Endothelial cell of umbilical vein (primary cell): ENCODE data around the gene ICAM1. TPM values are rescaled to one million over a fixed set of nuclear protein-coding genes. Genes with fewer than 3 reads are reported as not detected.

Experiments used
- BruUV-seq: library from RNA; stranded (reverse); fragments of 400-500 nt; replicated peaks from 2 replicates; lab custom pipeline; 2021; lab: Mats Ljungman, UMichigan
- CTCF ChIA-PET: fragments of 300-600, 350-600 bp; sonication (Branson Sonifier 250); formaldehyde crosslinking; loops from one replicate; lab custom pipeline; 2021; ENCODE audit warnings: antibody characterized with exemption, inconsistent platforms; lab: Charles Lee
- POLR2A ChIA-PET: fragments of 300-600, 350-600 bp; sonication (Branson Sonifier 250); formaldehyde crosslinking; loops from one replicate; lab custom pipeline; 2021; ENCODE audit warnings: antibody characterized with exemption, inconsistent platforms; lab: Charles Lee
- DNase-seq: peaks from one replicate; pipeline ENCODE4 v3.0.0-alpha.2; 2011; ENCODE audit warnings: low read depth, low spot score
- FAIRE-seq: peaks from 2 replicates; lab custom pipeline; 2011; peaks lifted over from hg19 to GRCh38; lab: Jason Lieb, UNC
- H2AFZ ChIP-seq: 2 replicates; pipeline ENCODE4 v1.6.0; 2012; ENCODE audit warnings: low read depth, low read length, control low read depth, inconsistent platforms
- H3K27ac ChIP-seq: 2 replicates; pipeline ENCODE4 v1.5.1; 2011; ENCODE audit warnings: low read depth, mild to moderate bottlenecking, control low read depth, low read length, moderate library complexity; ENCODE audit not compliant: insufficient read depth
- H3K27me3 ChIP-seq, 2 experiments: 2 replicates each; pipeline versions ENCODE4 v1.6.0 to v1.6.1; 2011; ENCODE audit warnings: low read length in 2 of 2, mixed read lengths in 1 of 2; ENCODE audit not compliant: control insufficient read depth in 2 of 2, insufficient read depth in 2 of 2
- H3K36me3 ChIP-seq, 2 experiments: 2 replicates in 1 of 2; 3 replicates in 1 of 2; pipeline ENCODE4 v1.5.1; 2011; ENCODE audit warnings: low read length in 2 of 2, mild to moderate bottlenecking in 1 of 2, moderate library complexity in 1 of 2; ENCODE audit not compliant: control insufficient read depth in 2 of 2, insufficient read depth in 2 of 2; ENCODE audit errors: extremely low read depth in 1 of 2
- H3K4me1 ChIP-seq: 3 replicates; pipeline ENCODE4 v1.5.1; 2011; ENCODE audit warnings: mild to moderate bottlenecking, low read length; ENCODE audit not compliant: control insufficient read depth, insufficient read depth; ENCODE audit errors: extremely low read depth
- H3K4me2 ChIP-seq: 2 replicates; pipeline ENCODE4 v1.6.1; 2011; ENCODE audit warnings: low read length, control low read depth, mixed read lengths; ENCODE audit not compliant: insufficient read depth
- H3K4me3 ChIP-seq, 3 experiments: fragments of 200-600 bp in 1 of 3; sonication (generic), shearing (Covaris generic) in 1 of 3; replicated peaks in 1 of 3; 2 replicates each; pipeline ENCODE4 v1.5.1; 2011 to 2016; ENCODE audit warnings: control low read depth in 3 of 3, low read length in 3 of 3, mild to moderate bottlenecking in 2 of 3, inconsistent platforms in 1 of 3, low read depth in 1 of 3, moderate library complexity in 1 of 3; ENCODE audit not compliant: insufficient read depth in 1 of 3
- H3K79me2 ChIP-seq: 2 replicates; pipeline ENCODE4 v1.6.0; 2012; ENCODE audit warnings: low read length, inconsistent platforms; ENCODE audit not compliant: control insufficient read depth, insufficient read depth
- H3K9ac ChIP-seq: replicated peaks from 2 replicates; pipeline ENCODE3; 2011; ENCODE audit warnings: low read length, control low read depth; ENCODE audit not compliant: insufficient read depth; ENCODE audit errors: extremely low read depth
- H3K9me1 ChIP-seq: replicated peaks from 3 replicates; pipeline ENCODE4 v1.6.0; 2011; ENCODE audit warnings: mild to moderate bottlenecking, low read length; ENCODE audit not compliant: control insufficient read depth, insufficient read depth; ENCODE audit errors: extremely low read depth
- H3K9me3 ChIP-seq: replicated peaks from 2 replicates; pipeline ENCODE4 v1.5.1; 2012; ENCODE audit warnings: low read length, inconsistent platforms; ENCODE audit not compliant: control insufficient read depth, insufficient read depth
- H4K20me1 ChIP-seq: replicated peaks from 2 replicates; pipeline ENCODE3; 2011; ENCODE audit warnings: mild to moderate bottlenecking, low read length; ENCODE audit not compliant: control insufficient read depth, insufficient read depth; ENCODE audit errors: extremely low read depth
- CTCF ChIP-seq, 2 donors: IDR thresholded peaks; 1 replicate in 1 of 2; 2 replicates in 1 of 2; pipeline ENCODE4 v1.5.1; 2011; ENCODE audit warnings: low read length in 2 of 2, mild to moderate bottlenecking in 2 of 2, moderate library complexity in 2 of 2, control low read depth in 1 of 2, inconsistent platforms in 1 of 2, low read depth in 1 of 2; ENCODE audit not compliant: insufficient read depth in 1 of 2; ENCODE audit errors: extremely low read depth in 1 of 2
- EZH2 ChIP-seq: IDR thresholded peaks from 2 replicates; pipeline ENCODE4 v1.6.1; 2012; ENCODE audit warnings: borderline replicate concordance, low read depth, mild to moderate bottlenecking, moderate library complexity, low read length, inconsistent platforms; ENCODE audit not compliant: severe bottlenecking
- FOS ChIP-seq: IDR thresholded peaks from 2 replicates; pipeline ENCODE4 v1.6.1; 2011; ENCODE audit warnings: mild to moderate bottlenecking, low read length, moderate library complexity, borderline replicate concordance; ENCODE audit not compliant: insufficient read depth
- GATA2 ChIP-seq: IDR thresholded peaks from 2 replicates; pipeline ENCODE4 v1.7.0; 2011; ENCODE audit warnings: low read depth, mild to moderate bottlenecking, moderate library complexity, mixed read lengths, low read length; ENCODE audit not compliant: insufficient read length, insufficient read depth
- JUN ChIP-seq: IDR thresholded peaks from 2 replicates; pipeline ENCODE4 v1.6.1; 2011; ENCODE audit warnings: borderline replicate concordance, low read depth; ENCODE audit not compliant: insufficient read length, insufficient read depth
- MAX ChIP-seq: IDR thresholded peaks from 2 replicates; pipeline ENCODE4 v1.6.1; 2011; ENCODE audit not compliant: insufficient read depth, insufficient read length
- MYC ChIP-seq: IDR thresholded peaks from one replicate; pipeline ENCODE4 v1.6.1; 2011; ENCODE audit warnings: mild to moderate bottlenecking, low read depth, low read length
- POLR2A ChIP-seq: IDR thresholded peaks from 2 replicates; pipeline ENCODE4 v1.6.1; 2012; ENCODE audit warnings: low read depth, mild to moderate bottlenecking, control low read depth, low read length
- POLR2AphosphoS5 ChIP-seq: IDR thresholded peaks from 2 replicates; pipeline ENCODE4 v1.6.1; 2012; ENCODE audit warnings: low read depth, mild to moderate bottlenecking, control low read depth, low read length, moderate library complexity; ENCODE audit not compliant: insufficient read depth
- dilution Hi-C: fragments of 300-500 bp; cut with MboI; formaldehyde crosslinking; loops from one replicate; pipeline ENCODE4 v1.15.0; 2019; ENCODE audit warnings: low sequenced_read_pairs; ENCODE audit not compliant: extremely low pct_ligation_motif_present
- intact Hi-C: fragments of 100-400 bp; cut with micrococcal nuclease; formaldehyde crosslinking; loops from one replicate; pipeline ENCODE4 v1.10.0; 2022
- polyA plus RNA-seq, 4 experiments: library from polyadenylated mRNA; depleted of rRNA in 3 of 4; stranded (reverse) in 3 of 4; unstranded in 1 of 4; fragments of >200 nt; gene quantifications; 2 replicates each; pipeline versions ENCODE4 v1.2.1 to v1.2.3, GENCODE V29; 2011 to 2012; ENCODE audit warnings: missing spikeins in 1 of 4
- total RNA-seq: library from RNA; stranded (reverse); gene quantifications from 2 replicates; pipeline ENCODE4 v1.2.3, GENCODE V29; 2021

ICAM1 gene
- total and polyA plus RNA-seq, 2 donors (not counting 3 experiments of a cell fraction or from before 2014, with no cell fraction given): 20.5 to 30.4 TPM

DNA sequence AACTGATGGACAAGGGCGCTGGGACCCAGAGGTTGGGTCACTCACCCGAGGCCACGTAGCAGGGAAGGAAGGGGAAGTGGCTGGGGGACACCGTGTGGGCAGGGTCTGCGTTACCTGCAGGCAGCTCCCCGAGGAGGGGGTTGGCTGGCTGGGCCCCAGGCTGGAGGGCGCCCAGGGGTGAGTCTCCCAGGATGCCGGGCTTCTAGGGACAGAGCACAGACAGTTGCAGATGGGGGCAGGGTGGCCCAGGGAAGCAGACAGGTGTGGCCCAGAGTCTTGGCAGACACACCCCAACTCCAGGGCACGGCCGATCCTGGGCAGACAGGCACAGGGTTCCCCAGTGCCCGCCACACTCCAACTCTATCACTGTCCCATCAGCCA, 50.5 kb downstream of the ICAM1 start:
- no peak for TF ChIP-seq JUN
- TF ChIP-seq MAX: no peak
- TF ChIP-seq FOS: no peak
- no peak for TF ChIP-seq EZH2
- no peak for TF ChIP-seq MYC
- TF ChIP-seq GATA2: no peak
- no peak for TF ChIP-seq POLR2A
- TF ChIP-seq POLR2AphosphoS5: no peak
- no peak for TF ChIP-seq CTCF (IDR thresholded peaks at IDR 0.05; ENCODE audit: extremely low read depth in 1 of 2, insufficient read depth in 1 of 2, low read depth in 1 of 2, low read length in 2 of 2)
- H4K20me1 ChIP-seq: no peaks in the 10 kb centered on the region
- H3K9ac ChIP-seq: no peak overlapping the region
- H3K4me3 ChIP-seq: no peak overlapping the region
- H3K4me2 ChIP-seq: no peak overlapping the region
- no peaks in the 10 kb centered on the region for H3K4me1 ChIP-seq
- no peaks in the 10 kb centered on the region for H3K27me3 ChIP-seq
- H3K27ac ChIP-seq: no peak overlapping the region
- ChIA-PET POLR2A (no interaction called here), CTCF (interaction anchor here (1.9 kb wide), 1 partner anchor 52 kb away, joined by 5 read pairs; no protein-coding TSS in a partner anchor)
- BruUV-seq: no TSS peak
- H3K9me3 ChIP-seq: no peaks in the 10 kb centered on the region
- intact Hi-C loops (no loop called here), dilution Hi-C loops (no loop called here)
- no peaks in the 10 kb centered on the region for H3K9me1 ChIP-seq
- DNase-seq (no peak), FAIRE-seq (no peak)
- H3K36me3 ChIP-seq: peaks cover 9 to 48% of the 10 kb centered on the region in 2 experiments
- H2AFZ ChIP-seq: no peak overlapping the region
- no peaks in the 10 kb centered on the region for H3K79me2 ChIP-seq
